HuH-7 (cell line): ENCODE results near the gene CACNA2D1.

Experiments
- DNase-seq: peaks from one replicate; pipeline ENCODE4 v3.0.0; 2011; ENCODE audit warnings: low spot score

CACNA2D1 gene

DNA sequence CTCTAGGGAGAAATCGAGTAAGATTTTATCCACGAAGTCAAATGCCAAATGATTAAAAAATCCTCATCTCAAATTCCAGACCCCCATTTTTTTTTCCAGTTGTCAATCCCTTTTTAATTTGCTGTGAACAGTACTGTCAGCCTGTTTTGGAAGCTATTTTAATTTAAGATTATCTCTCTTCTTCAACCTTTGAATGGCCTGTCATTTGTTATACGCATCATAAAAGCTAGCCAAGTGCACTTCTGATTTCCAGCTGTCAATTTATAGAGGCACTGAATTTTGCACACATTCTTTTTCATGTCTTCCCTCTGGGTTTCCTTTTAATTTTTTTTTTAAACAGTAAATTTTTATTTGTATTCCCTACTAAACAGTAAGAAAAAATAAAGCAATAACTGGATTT, 337.4 kb downstream of the CACNA2D1 start:
- DNase-seq, result no peak

DNA sequence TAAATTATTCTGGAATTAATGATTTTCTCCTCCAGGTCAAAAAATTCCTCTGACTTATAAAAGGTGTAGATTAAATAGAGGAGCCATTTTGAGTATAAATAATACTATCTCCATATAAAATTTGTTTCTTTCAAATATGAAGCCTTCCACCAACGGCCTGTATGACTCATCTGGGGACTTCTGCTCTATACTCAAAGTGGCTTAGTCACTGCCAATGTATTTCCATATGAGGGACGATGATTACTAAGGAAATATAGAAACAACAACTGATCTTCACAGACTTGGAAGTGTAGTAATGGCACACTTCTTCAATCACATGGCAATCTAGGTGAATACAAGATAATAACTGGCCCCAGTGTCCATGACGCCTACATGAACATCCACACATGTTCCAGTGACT, 338.1 kb downstream of the CACNA2D1 start:
- DNase-seq, result no peak

DNA sequence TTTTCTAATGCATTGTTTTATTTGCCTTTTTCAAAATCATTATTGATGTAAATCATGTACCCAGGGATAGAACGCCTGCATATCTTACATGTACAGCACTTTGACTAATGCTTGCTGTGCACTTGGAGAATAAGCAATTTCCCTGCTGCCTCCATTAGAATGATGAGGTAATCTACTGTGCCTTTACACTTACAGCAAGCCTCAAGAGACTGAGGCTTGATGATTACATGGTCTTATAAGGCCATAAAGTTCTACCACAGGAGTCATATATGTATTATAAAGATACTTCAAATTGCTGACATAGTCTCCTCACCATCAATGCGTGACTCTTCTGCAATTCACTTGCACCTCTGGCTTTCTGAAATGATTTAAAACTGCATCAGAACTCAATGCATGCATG, 345.2 kb downstream of the CACNA2D1 start:
- DNase-seq, result no peak

DNA sequence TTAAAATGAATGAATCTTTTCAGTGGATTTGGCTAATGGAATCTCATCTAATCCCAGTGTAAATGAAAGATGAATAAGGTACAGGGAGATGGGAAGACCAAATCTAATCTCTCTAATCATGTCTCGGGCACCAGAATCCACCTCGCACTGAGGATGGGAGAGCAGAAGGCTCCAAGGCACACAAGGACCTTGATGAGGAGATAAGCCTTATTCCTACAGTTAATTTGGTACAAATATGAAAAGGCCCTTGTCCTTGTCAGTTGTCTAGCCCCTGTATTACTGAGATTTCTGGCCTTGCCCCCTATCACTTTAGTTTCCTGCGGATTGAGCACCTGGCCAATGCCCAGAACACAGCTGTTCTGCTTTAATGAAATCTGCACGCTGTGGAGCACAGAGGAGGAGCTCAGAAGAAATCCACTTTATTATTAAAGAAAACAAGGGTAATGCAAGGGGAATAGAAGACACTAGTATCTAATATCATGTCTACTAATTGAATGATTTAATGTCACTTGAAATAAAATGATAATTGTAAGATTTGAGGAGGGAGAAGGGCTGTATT, 352.4 kb downstream of the CACNA2D1 start:
- DNase-seq, result no peak

DNA sequence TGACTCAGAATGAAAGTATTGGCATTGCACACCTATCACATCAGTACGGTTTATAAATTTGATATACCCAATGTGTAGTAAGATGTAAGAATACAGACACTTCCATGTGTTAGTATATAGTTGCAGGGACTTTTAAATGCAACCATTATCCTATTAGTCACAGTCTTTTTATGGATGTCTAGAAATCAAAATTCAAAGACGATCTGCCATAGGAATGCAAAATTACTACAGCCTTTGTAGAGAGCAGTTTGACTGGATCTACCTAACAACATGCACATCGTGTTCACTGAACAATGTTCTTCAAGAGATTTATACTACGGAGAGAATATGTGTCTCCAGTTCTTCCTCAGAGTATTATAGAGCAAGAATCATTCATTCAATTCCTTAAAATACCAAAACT, 356.5 kb downstream of the CACNA2D1 start:
- DNase-seq, result no peak

DNA sequence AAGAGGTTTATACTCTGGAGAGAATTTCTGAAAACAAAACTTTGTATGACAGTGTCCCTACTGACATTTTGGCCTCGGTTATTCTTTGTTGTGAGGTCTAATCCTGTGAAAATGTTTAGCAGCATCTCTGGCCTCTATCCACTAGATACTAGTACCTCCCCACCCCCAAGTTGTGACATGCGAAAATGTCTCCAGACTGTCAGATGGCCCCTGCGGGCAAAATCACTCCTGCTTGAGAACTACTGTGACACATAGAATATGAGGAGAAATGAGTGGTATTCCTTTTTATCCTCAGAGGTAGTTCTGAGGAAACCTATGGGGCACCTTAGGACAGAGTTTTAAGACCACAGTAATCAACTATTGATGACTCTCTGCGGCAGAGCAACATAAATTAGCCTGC, 358.5 kb downstream of the CACNA2D1 start:
- no peak for DNase-seq

DNA sequence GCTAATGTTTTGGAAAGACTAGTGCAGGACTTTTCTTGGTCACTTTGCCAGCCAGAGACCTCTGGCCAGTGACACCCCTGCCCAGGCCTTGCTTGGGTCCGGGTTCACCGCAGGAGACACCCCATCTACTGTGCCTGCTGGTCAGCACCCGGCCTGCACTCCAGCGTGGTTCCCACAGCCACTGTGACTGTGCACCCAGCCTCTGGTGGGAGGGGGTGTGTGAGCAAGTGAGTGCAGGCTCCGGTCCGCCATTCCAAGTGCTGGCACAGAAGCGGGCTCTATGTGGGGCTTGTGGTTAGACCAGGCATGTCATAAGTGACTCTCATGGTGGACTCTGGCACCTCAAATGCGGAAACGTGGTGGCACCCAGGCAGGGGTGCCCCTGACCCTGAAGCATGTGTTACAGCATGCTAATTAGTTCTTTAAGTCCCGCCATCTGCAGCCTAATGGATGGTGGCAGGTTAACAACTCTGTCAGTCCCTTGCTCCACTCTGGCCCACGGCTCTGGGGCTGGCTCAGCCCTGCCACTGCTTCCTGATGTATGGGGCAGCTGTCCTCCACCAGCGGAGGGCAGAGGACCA, 361.8 kb downstream of the CACNA2D1 start:
- no peak for DNase-seq

DNA sequence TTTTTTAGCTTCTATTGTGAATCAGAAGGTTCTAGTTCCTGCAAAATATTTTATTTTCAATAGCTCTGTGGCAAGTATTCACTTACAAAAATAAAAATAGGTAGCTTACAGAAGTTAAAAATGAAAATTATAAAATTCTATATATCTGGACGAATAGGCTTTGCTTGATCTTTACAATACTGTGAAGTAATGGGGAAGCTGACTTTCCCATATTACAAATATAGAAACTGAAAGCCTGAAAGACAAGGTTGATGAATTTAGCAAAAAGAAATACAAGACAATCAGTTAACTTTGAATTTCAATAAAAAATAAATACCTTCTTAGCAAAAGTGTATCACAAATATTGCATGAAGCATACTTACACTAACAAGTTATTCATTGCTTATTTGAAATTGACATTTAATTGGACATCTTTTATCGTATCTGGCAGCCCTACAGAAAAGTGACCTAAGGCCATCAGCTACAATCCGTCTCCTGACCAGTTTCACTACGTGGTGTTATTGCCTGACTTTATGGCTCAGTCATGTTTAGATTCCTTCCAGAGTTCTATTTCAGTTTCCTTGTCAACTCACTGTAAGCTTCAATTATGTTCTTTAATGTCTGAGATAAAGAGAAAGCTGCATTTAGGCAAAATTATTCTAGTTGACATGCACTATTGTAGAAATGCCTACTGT, 363.2 kb downstream of the CACNA2D1 start:
- DNase-seq, result no peak

DNA sequence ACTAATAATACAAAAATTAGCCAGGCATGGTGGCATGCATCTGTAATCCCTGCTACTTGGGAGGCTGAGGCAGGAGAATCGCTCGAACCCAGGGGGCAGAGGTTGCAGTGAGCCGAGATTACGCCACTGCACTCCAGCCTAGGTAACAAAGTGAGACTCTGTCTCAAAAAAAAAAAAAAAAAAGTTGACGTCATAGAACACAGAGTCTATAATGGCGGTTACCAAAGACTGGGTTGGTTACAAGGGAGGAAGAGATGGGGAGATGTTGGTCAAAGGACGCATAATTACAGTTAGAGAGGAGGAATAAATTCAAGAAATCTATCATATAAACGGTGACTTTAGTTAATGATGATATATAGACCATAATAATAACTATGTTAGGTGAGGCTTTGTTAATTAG, 364.1 kb downstream of the CACNA2D1 start:
- no peak for DNase-seq

DNA sequence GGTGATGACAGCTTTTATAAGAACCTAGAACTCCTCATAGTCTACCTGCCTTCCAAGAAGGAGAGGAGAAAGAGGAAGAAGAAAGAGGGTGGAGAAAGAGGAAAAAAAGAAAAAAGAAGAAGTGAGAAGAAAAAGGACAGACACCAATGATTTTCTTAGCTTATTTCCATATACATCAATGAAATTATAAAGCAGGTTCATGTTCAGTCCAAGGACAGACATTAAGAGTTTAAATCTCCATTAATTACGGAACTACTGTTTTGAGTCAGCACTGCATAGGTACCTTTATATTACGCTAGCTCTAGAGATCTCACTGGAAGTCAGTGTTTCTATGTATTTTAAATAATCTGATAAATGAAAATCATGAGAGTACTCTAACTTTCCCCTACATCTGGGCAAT, 364.8 kb downstream of the CACNA2D1 start:
- no peak for DNase-seq

DNA sequence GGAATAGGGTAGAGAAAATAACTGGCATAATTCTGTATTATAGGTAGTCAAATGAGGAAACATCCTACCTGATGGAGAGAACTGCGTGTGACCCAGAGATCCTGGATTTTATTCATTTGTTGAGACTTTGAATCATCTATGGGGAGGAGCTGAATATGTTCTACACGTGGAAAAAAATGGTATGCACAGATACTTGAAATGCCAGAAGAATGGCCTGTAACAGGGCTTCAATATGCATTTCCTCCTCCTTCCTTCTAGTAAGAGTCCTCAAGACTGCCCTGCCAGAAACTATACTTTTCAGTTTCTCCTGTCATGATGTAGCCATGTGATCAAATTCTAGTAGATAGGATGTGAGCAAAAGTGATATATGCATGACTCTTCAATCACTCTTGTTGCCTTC, 372.1 kb downstream of the CACNA2D1 start:
- DNase-seq, result no peak

DNA sequence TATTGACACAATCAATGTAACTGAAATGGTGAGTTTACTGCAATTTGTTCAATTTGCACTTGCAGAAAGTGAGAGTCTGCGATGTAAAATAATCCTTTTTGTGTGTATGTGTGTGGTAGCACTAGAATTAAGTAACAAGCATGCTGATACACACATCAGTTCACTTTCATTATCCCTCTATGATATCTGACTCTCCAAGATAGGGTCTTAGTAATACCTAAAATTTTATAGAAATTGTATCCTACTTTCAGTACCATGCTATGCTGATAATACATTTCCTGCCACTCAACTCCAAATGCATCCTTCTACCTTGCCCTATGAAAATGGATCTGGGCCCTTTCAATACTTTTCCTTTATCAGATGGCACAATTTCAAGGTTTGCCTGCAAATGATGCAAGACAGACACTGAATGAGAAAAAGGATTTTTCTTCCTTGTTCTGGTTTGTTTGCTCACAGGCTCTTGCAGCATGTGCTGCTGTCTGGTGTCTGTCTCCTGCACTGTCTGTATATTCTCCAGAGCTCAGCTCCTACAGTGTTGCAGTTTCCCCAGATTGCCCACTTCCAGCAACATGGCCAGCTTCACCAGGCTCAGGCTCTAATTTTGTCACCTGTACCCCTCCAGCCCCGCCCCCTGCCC, 375.8 kb downstream of the CACNA2D1 start:
- DNase-seq, result peak; percentile 3

DNA sequence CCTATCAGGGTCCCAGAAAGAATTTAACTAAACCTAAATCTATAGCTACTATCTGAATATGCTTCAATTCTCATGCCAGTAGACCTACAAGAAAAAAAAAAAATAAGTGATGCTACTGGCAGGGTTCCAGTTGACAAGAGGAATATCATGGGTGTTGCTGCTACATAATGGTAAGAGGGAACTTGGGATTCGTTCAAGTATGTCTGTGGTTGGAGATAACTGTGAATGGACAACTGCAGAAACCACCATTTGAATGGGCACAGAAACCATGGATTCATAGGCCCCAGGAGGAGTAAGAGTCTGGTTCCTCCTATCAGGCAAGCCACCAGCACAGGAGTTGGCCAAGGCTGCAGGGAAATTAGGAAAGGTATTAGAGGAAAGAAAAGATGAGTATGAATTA, 386.1 kb downstream of the CACNA2D1 start:
- no peak for DNase-seq

DNA sequence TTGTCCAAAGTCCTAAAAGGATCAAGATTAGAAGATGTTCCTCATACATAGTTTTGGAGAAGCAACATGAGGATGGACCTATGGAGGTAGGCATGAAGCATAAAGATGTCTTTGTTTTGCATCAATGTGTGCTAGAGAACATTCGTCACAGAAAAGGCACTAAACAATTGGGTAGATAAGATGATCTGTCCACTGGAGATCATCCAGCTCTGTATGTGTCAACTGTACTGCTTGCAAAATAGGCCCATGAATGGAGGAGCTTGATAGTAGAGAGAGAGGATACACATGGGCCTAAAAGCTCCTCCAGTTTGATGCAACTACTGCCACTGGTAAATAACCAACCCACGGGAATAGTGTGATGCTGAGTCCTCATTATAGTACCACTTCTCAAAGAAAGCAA, 387.3 kb downstream of the CACNA2D1 start:
- DNase-seq, result no peak

DNA sequence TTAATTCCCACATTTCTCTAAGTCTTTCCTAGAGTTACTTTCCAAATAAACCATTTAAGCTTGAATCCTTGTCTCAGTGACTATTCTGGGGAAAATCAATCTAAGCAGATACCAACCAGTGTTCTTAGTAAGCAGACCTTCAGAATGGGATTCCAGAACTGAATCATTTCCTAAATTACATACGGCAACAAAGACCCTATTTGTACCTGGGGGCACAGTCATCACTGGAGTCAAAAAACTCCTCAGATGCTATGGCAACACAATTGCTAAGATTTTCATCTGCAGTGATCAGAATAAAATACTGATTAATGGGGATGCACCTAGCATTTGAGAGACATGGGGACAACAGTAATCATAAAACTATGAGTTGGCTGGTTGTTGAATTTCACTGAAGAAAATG, 389.0 kb downstream of the CACNA2D1 start:
- no peak for DNase-seq

DNA sequence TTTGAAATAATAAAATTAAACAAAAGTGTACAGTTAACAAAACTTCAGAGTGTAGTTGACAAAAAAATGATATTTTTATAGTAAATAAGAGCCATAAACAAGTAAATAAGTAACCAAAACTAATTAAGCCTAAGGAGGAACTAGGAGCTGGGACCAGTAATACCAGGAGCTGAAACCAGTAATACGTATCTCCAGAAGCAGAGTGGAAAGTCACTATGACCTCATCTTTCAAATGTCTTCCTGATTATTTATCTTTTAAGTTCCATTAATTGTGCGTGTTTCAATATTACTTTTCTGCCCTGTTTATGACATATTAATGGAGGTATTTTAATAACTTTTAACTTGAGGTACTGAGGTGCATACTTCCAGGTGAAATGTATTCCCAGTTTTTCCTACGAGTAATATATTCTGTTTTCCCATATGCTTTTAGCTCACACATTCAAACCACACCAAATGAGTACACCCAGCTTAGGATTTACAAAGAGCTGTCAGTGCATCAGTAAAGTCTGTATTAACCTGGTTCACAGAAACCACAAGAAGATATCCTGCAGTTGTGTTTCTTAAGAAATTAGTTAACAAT, 390.0 kb downstream of the CACNA2D1 start:
- DNase-seq, result no peak

DNA sequence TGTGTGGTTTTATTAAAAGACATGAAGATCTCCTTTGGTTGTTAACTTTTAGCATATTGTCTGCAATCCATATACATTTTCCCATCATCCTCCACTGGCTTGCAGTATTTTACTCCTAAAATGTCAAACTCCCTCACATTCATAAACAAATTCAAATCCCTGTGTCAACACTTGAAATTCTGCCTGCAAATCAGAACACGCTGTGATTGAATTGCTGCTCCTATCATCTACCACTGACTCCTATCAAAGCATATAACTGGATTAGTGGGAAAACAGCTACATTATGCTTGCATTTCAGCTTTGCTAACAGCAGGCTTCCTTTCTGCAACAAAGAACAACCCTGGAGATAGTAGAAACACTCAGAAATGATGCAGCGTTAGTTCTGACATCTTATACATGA, 392.0 kb downstream of the CACNA2D1 start:
- DNase-seq, result no peak

DNA sequence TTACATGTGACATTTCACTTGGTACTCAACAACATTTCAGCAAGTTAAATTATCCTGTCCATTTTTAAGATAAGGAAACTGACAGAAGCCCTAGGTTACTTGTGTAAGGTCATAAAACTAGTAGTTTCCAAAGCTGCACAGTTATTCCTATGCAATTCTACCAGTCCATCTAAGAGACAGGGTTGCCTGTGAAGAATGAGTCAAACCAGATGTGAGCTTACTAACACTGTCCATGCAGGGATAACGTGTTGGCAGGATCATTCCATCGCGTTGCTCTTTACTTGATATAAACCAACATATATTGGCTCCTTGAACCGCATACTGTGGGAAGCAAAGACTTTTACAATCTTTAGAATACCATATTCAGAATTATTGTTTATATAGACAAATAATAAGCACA, 392.8 kb downstream of the CACNA2D1 start:
- no peak for DNase-seq

DNA sequence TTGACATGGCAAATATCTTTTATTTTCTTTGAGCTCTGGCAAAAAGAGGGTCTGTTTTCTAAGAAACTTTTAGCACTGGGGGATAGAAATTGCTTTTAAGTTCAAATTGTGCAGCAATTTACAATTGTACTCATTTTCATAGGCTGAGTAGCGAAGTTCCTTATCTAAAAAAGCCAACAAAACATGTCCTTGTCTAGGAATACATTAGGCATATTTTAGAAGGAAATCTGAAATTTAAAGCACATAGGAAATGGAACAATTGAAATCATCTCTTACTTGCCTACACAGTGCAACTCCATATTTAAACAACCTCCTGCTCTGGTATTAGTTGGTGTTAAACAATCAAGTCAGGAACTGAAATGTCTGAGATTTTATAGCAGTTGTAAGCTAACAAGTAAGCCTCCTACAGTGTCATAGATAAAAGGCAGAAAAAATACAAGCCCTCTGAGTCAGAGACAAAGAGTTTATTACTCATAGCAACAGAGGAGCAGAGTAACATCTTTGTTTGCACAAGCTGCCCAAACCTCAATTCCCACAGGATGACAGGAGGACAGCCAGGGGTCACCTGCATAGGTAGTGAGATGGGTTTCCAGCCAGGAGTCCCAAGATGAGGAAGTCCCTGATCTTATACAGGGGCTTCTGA, 393.6 kb downstream of the CACNA2D1 start:
- DNase-seq, result peak; percentile 1

DNA sequence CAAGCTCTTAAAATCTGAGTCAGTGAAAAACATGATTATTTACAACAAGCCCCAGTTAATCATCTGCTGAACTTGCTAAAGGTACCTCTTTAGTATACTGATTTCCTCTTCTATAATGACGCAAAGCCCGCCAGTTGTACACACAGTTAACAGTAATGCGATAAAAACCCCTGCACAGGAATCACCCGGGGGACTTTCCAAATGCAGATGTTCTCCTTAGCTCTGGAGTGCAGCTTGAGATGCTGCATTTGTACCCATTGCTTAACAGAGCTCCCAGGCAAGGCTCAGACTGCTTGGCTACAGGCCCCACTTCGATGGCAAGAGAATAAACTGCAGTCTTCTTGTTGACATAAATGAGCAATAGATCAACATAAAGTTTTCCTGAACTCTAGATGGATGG, 394.1 kb downstream of the CACNA2D1 start:
- DNase-seq, result no peak

DNA sequence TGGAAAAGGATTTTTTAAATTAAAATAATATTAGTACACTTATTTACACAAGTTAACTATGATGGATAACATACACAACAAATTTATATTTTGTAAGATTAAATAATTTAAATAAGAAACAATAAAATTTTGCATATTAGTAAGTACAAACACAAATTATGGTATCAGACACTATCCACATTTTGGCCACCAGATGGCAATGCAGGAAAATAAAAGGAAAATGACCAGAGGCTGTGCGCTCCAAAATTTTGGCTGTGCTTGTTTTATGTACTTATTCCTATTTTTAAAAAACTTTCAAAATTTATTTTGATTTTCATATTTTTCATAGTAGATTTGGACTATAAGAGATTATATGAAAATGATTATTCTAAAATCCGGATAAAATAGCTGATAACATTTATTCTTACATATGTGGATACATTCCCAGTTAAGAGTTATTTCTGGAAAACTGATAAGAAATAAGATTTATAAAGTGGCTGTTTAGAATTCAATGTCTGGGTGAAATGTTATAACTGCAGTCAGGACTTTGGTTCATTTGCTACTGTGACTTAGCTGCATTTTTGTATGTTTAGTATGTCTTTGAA, 399.0 kb downstream of the CACNA2D1 start:
- DNase-seq, result no peak

DNA sequence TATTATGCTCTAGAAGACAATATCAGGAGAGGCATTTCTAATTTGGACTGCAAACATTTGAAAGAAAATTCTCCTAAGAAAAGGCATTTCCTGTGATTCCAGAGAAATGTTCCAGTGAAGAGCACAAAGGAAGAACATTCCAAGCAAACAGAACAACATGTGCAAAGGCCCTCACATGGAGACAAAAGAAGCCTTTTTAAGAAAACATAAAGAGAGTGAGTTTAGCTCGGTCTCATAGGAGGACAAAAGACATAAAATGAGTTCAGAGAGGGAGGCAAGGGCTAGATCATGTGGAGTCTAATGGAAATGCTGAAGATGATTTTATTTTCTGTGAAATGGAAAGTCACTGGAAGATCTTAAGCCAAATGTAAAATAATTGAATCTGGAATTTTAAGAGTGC, 404.0 kb downstream of the CACNA2D1 start:
- DNase-seq, result no peak
